ENCODE measurements around the gene ARHGEF2. TPM values are rescaled to one million over a fixed set of nuclear protein-coding genes. Genes with fewer than 3 reads are reported as not detected.

ARHGEF2 gene
- total and polyA plus RNA-seq, 9 of the 15 experiments (the other 6 are each of a cell fraction or from before 2014, with no cell fraction given) = 7.1 to 162 (median 62.2) TPM

- TF ChIP-seq, protein P1, sequence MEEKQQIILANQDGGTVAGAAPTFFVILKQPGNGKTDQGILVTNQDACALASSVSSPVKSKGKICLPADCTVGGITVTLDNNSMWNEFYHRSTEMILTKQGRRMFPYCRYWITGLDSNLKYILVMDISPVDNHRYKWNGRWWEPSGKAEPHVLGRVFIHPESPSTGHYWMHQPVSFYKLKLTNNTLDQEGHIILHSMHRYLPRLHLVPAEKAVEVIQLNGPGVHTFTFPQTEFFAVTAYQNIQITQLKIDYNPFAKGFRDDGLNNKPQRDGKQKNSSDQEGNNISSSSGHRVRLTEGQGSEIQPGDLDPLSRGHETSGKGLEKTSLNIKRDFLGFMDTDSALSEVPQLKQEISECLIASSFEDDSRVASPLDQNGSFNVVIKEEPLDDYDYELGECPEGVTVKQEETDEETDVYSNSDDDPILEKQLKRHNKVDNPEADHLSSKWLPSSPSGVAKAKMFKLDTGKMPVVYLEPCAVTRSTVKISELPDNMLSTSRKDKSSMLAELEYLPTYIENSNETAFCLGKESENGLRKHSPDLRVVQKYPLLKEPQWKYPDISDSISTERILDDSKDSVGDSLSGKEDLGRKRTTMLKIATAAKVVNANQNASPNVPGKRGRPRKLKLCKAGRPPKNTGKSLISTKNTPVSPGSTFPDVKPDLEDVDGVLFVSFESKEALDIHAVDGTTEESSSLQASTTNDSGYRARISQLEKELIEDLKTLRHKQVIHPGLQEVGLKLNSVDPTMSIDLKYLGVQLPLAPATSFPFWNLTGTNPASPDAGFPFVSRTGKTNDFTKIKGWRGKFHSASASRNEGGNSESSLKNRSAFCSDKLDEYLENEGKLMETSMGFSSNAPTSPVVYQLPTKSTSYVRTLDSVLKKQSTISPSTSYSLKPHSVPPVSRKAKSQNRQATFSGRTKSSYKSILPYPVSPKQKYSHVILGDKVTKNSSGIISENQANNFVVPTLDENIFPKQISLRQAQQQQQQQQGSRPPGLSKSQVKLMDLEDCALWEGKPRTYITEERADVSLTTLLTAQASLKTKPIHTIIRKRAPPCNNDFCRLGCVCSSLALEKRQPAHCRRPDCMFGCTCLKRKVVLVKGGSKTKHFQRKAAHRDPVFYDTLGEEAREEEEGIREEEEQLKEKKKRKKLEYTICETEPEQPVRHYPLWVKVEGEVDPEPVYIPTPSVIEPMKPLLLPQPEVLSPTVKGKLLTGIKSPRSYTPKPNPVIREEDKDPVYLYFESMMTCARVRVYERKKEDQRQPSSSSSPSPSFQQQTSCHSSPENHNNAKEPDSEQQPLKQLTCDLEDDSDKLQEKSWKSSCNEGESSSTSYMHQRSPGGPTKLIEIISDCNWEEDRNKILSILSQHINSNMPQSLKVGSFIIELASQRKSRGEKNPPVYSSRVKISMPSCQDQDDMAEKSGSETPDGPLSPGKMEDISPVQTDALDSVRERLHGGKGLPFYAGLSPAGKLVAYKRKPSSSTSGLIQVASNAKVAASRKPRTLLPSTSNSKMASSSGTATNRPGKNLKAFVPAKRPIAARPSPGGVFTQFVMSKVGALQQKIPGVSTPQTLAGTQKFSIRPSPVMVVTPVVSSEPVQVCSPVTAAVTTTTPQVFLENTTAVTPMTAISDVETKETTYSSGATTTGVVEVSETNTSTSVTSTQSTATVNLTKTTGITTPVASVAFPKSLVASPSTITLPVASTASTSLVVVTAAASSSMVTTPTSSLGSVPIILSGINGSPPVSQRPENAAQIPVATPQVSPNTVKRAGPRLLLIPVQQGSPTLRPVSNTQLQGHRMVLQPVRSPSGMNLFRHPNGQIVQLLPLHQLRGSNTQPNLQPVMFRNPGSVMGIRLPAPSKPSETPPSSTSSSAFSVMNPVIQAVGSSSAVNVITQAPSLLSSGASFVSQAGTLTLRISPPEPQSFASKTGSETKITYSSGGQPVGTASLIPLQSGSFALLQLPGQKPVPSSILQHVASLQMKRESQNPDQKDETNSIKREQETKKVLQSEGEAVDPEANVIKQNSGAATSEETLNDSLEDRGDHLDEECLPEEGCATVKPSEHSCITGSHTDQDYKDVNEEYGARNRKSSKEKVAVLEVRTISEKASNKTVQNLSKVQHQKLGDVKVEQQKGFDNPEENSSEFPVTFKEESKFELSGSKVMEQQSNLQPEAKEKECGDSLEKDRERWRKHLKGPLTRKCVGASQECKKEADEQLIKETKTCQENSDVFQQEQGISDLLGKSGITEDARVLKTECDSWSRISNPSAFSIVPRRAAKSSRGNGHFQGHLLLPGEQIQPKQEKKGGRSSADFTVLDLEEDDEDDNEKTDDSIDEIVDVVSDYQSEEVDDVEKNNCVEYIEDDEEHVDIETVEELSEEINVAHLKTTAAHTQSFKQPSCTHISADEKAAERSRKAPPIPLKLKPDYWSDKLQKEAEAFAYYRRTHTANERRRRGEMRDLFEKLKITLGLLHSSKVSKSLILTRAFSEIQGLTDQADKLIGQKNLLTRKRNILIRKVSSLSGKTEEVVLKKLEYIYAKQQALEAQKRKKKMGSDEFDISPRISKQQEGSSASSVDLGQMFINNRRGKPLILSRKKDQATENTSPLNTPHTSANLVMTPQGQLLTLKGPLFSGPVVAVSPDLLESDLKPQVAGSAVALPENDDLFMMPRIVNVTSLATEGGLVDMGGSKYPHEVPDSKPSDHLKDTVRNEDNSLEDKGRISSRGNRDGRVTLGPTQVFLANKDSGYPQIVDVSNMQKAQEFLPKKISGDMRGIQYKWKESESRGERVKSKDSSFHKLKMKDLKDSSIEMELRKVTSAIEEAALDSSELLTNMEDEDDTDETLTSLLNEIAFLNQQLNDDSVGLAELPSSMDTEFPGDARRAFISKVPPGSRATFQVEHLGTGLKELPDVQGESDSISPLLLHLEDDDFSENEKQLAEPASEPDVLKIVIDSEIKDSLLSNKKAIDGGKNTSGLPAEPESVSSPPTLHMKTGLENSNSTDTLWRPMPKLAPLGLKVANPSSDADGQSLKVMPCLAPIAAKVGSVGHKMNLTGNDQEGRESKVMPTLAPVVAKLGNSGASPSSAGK (IDR thresholded peaks at IDR 0.05) = no peak
- no peak for TF ChIP-seq HDGF (IDR thresholded peaks at IDR 0.05)
Observed at GRCh38 chr1:156020293-156021092, 42.1 kb upstream of the ARHGEF2 start, which contains the start of gene SSR2 (continued).

Measured in K562 (cell line).